Measurements from ENCODE around the gene MACROD1.

The MACROD1 gene

GRCh38 chr11:64077607-64078006 is 88.3 kb downstream of the MACROD1 start:
- no peak for DNase-seq (ENCODE audit: low read depth, low spot score)

GRCh38 chr11:64076758-64077157 is 89.2 kb downstream of the MACROD1 start:
- no peak for DNase-seq (ENCODE audit: low read depth, low spot score)

GRCh38 chr11:64074239-64074638 is 91.7 kb downstream of the MACROD1 start:
- no peak for DNase-seq (ENCODE audit: low read depth, low spot score)

- DNase-seq (ENCODE audit: low read depth, low spot score), result no peak
These were observed 92.4 kb downstream of the MACROD1 start for GRCh38 chr11:64073542-64073941.

GRCh38 chr11:64072871-64073270 is 93.0 kb downstream of the MACROD1 start:
- DNase-seq (ENCODE audit: low read depth, low spot score), result no peak

- no peak for DNase-seq (ENCODE audit: low read depth, low spot score)
These were observed 93.5 kb downstream of the MACROD1 start for GRCh38 chr11:64072403-64072802.

GRCh38 chr11:64071849-64072248 is 94.1 kb downstream of the MACROD1 start:
- no peak for DNase-seq (ENCODE audit: low read depth, low spot score)

- DNase-seq (ENCODE audit: low read depth, low spot score), result no peak
These were observed 95.6 kb downstream of the MACROD1 start for GRCh38 chr11:64070314-64070681.

GRCh38 chr11:64069401-64070313 is 96.3 kb downstream of the MACROD1 start:
- DNase-seq (ENCODE audit: low read depth, low spot score), result no peak

GRCh38 chr11:64068705-64069400 is 97.1 kb downstream of the MACROD1 start:
- no peak for DNase-seq (ENCODE audit: low read depth, low spot score)

GRCh38 chr11:64067230-64067993 is 98.5 kb downstream of the MACROD1 start:
- no peak for DNase-seq (ENCODE audit: low read depth, low spot score)

GRCh38 chr11:64065712-64066111 is 100.2 kb downstream of the MACROD1 start:
- DNase-seq (ENCODE audit: low read depth, low spot score), result no peak

GRCh38 chr11:64065141-64065465 is 100.8 kb downstream of the MACROD1 start:
- no peak for DNase-seq (ENCODE audit: low read depth, low spot score)

- no peak for DNase-seq (ENCODE audit: low read depth, low spot score)
These were observed 101.4 kb downstream of the MACROD1 start for GRCh38 chr11:64064374-64065140.

GRCh38 chr11:64063777-64064176 is 102.1 kb downstream of the MACROD1 start:
- DNase-seq (ENCODE audit: low read depth, low spot score), result no peak

- no peak for DNase-seq (ENCODE audit: low read depth, low spot score)
These were observed 103.5 kb downstream of the MACROD1 start for GRCh38 chr11:64062185-64063039.

- no peak for DNase-seq (ENCODE audit: low read depth, low spot score)
These were observed 105.0 kb downstream of the MACROD1 start for GRCh38 chr11:64060861-64061444.

- no peak for DNase-seq (ENCODE audit: low read depth, low spot score)
These were observed 105.6 kb downstream of the MACROD1 start for GRCh38 chr11:64060263-64060860.

GRCh38 chr11:64059339-64060140 is 106.4 kb downstream of the MACROD1 start:
- DNase-seq (ENCODE audit: low read depth, low spot score), result no peak
